GM12873 (cell line): ENCODE results near the gene ZNF862.
A peak's percentile ranks its signal among the peaks of the same experiment; 100 is the strongest.

Source experiments
- CTCF ChIP-seq: IDR thresholded peaks from 2 replicates; pipeline ENCODE4 v1.5.1; 2012; ENCODE audit warnings: low read depth, mild to moderate bottlenecking, moderate library complexity, low read length, control low read depth; ENCODE audit not compliant: insufficient read depth; ENCODE audit errors: missing control alignments

Gene ZNF862

GRCh38 chr7:149881328-149882247 lies 43.4 kb downstream of the ZNF862 start:
- TF ChIP-seq CTCF = no peak

- no peak for TF ChIP-seq CTCF
Measured at GRCh38 chr7:149882248-149883047, 44.3 kb downstream of the ZNF862 start.

- no peak for TF ChIP-seq CTCF
Measured at GRCh38 chr7:149883048-149883438, 44.9 kb downstream of the ZNF862 start.

- TF ChIP-seq CTCF = peak; percentile 88
Measured at GRCh38 chr7:149883452-149883861, 45.3 kb downstream of the ZNF862 start.

- no peak for TF ChIP-seq CTCF
Measured at GRCh38 chr7:149884016-149884415, 45.8 kb downstream of the ZNF862 start.

GRCh38 chr7:149884541-149884940 lies 46.4 kb downstream of the ZNF862 start:
- TF ChIP-seq CTCF = no peak
